ENCODE data around the gene PTMA. TPM values are rescaled to one million over a fixed set of nuclear protein-coding genes. Genes with fewer than 3 reads are reported as not detected.

Gene PTMA
- total and polyA plus RNA-seq, 9 of the 15 experiments (the other 6 are each of a cell fraction or from before 2014, with no cell fraction given), result 429 to 2,322 (median 1,578) TPM

DNA sequence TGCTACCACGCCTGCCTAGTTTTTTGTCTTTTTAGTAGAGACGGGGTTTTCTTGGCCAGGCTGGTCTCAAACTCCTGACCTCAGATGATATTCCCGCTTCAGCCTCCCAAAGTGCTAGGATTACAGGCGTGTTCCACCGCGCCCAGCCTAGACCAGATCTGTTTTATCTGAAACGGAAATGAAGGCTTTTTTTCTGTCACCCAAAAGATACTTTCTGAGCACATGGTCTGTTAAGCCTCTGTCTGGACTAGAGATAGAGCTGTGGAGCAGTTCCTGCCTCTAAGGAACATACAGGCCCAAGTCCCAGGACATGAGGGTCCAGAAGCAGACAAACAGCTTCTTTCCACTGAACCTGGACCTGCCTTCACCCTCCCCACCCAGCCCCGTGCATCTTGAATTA is 43.6 kb upstream of the PTMA start (continued):
- TF ChIP-seq, protein P1, sequence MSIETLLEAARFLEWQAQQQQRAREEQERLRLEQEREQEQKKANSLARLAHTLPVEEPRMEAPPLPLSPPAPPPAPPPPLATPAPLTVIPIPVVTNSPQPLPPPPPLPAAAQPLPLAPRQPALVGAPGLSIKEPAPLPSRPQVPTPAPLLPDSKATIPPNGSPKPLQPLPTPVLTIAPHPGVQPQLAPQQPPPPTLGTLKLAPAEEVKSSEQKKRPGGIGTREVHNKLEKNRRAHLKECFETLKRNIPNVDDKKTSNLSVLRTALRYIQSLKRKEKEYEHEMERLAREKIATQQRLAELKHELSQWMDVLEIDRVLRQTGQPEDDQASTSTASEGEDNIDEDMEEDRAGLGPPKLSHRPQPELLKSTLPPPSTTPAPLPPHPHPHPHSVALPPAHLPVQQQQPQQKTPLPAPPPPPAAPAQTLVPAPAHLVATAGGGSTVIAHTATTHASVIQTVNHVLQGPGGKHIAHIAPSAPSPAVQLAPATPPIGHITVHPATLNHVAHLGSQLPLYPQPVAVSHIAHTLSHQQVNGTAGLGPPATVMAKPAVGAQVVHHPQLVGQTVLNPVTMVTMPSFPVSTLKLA (conservative IDR thresholded peaks at IDR 0.05), result 0 out of 4 replicates have a peak, but pooled peaks of 1 of the 2 experiments have one; percentile 26
- no peak for TF ChIP-seq ZNF23 (CRISPR knock-in tag; IDR thresholded peaks at IDR 0.05)
- no peak for TF ChIP-seq NEUROD1 (IDR thresholded peaks at IDR 0.05; ENCODE audit: borderline replicate concordance, low read depth, low read length, partially characterized antibody)
- TF ChIP-seq, protein P2, sequence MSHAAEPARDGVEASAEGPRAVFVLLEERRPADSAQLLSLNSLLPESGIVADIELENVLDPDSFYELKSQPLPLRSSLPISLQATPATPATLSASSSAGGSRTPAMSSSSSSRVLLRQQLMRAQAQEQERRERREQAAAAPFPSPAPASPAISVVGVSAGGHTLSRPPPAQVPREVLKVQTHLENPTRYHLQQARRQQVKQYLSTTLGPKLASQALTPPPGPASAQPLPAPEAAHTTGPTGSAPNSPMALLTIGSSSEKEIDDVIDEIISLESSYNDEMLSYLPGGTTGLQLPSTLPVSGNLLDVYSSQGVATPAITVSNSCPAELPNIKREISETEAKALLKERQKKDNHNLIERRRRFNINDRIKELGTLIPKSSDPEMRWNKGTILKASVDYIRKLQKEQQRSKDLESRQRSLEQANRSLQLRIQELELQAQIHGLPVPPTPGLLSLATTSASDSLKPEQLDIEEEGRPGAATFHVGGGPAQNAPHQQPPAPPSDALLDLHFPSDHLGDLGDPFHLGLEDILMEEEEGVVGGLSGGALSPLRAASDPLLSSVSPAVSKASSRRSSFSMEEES (CRISPR knock-in tag; IDR thresholded peaks at IDR 0.05), result no peak
- TF ChIP-seq, protein P3, sequence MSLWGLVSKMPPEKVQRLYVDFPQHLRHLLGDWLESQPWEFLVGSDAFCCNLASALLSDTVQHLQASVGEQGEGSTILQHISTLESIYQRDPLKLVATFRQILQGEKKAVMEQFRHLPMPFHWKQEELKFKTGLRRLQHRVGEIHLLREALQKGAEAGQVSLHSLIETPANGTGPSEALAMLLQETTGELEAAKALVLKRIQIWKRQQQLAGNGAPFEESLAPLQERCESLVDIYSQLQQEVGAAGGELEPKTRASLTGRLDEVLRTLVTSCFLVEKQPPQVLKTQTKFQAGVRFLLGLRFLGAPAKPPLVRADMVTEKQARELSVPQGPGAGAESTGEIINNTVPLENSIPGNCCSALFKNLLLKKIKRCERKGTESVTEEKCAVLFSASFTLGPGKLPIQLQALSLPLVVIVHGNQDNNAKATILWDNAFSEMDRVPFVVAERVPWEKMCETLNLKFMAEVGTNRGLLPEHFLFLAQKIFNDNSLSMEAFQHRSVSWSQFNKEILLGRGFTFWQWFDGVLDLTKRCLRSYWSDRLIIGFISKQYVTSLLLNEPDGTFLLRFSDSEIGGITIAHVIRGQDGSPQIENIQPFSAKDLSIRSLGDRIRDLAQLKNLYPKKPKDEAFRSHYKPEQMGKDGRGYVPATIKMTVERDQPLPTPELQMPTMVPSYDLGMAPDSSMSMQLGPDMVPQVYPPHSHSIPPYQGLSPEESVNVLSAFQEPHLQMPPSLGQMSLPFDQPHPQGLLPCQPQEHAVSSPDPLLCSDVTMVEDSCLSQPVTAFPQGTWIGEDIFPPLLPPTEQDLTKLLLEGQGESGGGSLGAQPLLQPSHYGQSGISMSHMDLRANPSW (CRISPR knock-in tag; IDR thresholded peaks at IDR 0.05), result no peak
- no peak for TF ChIP-seq MAZ (CRISPR knock-in tag; conservative IDR thresholded peaks at IDR 0.05 in 1 of 2, IDR thresholded peaks at IDR 0.05 in 1 of 2)
- no peak for TF ChIP-seq GABPB1 (CRISPR knock-in tag; IDR thresholded peaks at IDR 0.05)
- TF ChIP-seq ETS2 (tag; IDR thresholded peaks at IDR 0.05; ENCODE audit: borderline replicate concordance, poor library complexity, severe bottlenecking), result no peak

All from K562 (cell line).